Parathyroid adenoma (tissue), 2 donors: ENCODE measurements around the gene TIPIN.

Experiments
- H2AFZ ChIP-seq: fragments of 300-600 bp; sonication (generic); one replicate; pipeline ENCODE4 v1.7.0; 2017; ENCODE audit warnings: antibody characterized with exemption, mild to moderate bottlenecking
- H3K27ac ChIP-seq: fragments of 300-600 bp; sonication (generic); one replicate; pipeline ENCODE4 v1.7.0; 2017
- H3K27me3 ChIP-seq: fragments of 300-600 bp; sonication (generic); one replicate; pipeline ENCODE4 v1.7.0; 2017; ENCODE audit warnings: low read length; ENCODE audit not compliant: control insufficient read depth, insufficient read depth
- H3K36me3 ChIP-seq: fragments of 300-600 bp; sonication (generic); one replicate; pipeline ENCODE4 v1.7.0; 2017; ENCODE audit warnings: low read length; ENCODE audit not compliant: control insufficient read depth, insufficient read depth
- H3K4me1 ChIP-seq: fragments of 300-600 bp; sonication (generic); one replicate; pipeline ENCODE4 v1.7.0; 2017; ENCODE audit warnings: control low read depth
- H3K4me2 ChIP-seq: fragments of 300-600 bp; sonication (generic); one replicate; pipeline ENCODE4 v1.7.0; 2017; ENCODE audit warnings: low read length
- H3K4me3 ChIP-seq: fragments of 300-600 bp; sonication (generic); one replicate; pipeline ENCODE4 v1.7.0; 2017; ENCODE audit warnings: low read depth, low read length
- H3K79me2 ChIP-seq: fragments of 300-600 bp; sonication (generic); one replicate; pipeline ENCODE4 v1.7.0; 2017; ENCODE audit warnings: control low read depth
- H3K9ac ChIP-seq: fragments of 300-600 bp; sonication (generic); one replicate; pipeline ENCODE4 v1.7.0; 2017; ENCODE audit warnings: mild to moderate bottlenecking
- H3K9me3 ChIP-seq: fragments of 300-600 bp; sonication (generic); one replicate; pipeline ENCODE4 v1.7.0; 2017; ENCODE audit warnings: low read length; ENCODE audit not compliant: control insufficient read depth
- CTCF ChIP-seq: fragments of 300-600 bp; sonication (generic); IDR thresholded peaks from one replicate; pipeline ENCODE4 v1.7.0; 2017; ENCODE audit warnings: antibody characterized with exemption, mild to moderate bottlenecking
- donor health status: primary hyperparathyroidism.

TIPIN gene

GRCh38 chr15:66296186-66296585, 60.3 kb downstream of the TIPIN start:
- Histone ChIP-seq H3K27me3 (no peaks in the 10 kb centered on the region), H3K36me3 (no peaks in the 10 kb centered on the region), H3K79me2 (peaks cover 3% of the 10 kb centered on the region), H3K27ac (no peak overlapping the region), H3K9me3 (no peaks in the 10 kb centered on the region), H3K4me2 (no peak overlapping the region), H3K4me1 (peaks cover 5% of the 10 kb centered on the region), H3K9ac (no peak overlapping the region), H2AFZ (no peak overlapping the region), H3K4me3 (no peak overlapping the region)
- no peak for TF ChIP-seq CTCF

- TF ChIP-seq CTCF, result no peak
- H3K9ac ChIP-seq, result no peak overlapping the region
- peak overlapping the region; percentile 67 for H3K4me3 ChIP-seq
- H3K79me2 ChIP-seq, result peaks cover 3% of the 10 kb centered on the region
- no peaks in the 10 kb centered on the region for H3K27me3 ChIP-seq
- H3K9me3 ChIP-seq, result no peaks in the 10 kb centered on the region
- no peak overlapping the region for H2AFZ ChIP-seq
- peaks cover 5% of the 10 kb centered on the region for H3K4me1 ChIP-seq
- no peaks in the 10 kb centered on the region for H3K36me3 ChIP-seq
- H3K4me2 ChIP-seq, result peak overlapping the region; percentile 92
- peak overlapping the region; percentile 85 for H3K27ac ChIP-seq
Observed at GRCh38 chr15:66294932-66295235, 61.6 kb downstream of the TIPIN start.

GRCh38 chr15:66294157-66294931, 62.1 kb downstream of the TIPIN start:
- H3K27me3 ChIP-seq, result no peaks in the 10 kb centered on the region
- H3K27ac ChIP-seq, result peak overlapping the region; percentile 85
- peaks cover 5% of the 10 kb centered on the region for H3K4me1 ChIP-seq
- H3K36me3 ChIP-seq, result no peaks in the 10 kb centered on the region
- TF ChIP-seq CTCF, result no peak
- peak overlapping the region; percentile 67 for H3K9ac ChIP-seq
- H2AFZ ChIP-seq, result peak overlapping the region; percentile 83
- H3K9me3 ChIP-seq, result no peaks in the 10 kb centered on the region
- peaks cover 3% of the 10 kb centered on the region for H3K79me2 ChIP-seq
- peak overlapping the region; percentile 67 for H3K4me3 ChIP-seq
- H3K4me2 ChIP-seq, result peak overlapping the region; percentile 92

GRCh38 chr15:66293419-66294156, 62.9 kb downstream of the TIPIN start, which contains the start of gene DIS3L:
Gene DIS3L (plus strand): TSS chr15:66293568. CDS start chr15:66293597, 29 bp downstream.
- peaks cover 3% of the 10 kb centered on the region for H3K79me2 ChIP-seq
- H3K4me1 ChIP-seq, result peaks cover 5% of the 10 kb centered on the region
- peak within 1 kb of the TSS; percentile 85 for H3K27ac ChIP-seq
- H2AFZ ChIP-seq, result peak within 1 kb of the TSS; percentile 88
- no peaks in the 10 kb centered on the region for H3K9me3 ChIP-seq
- no peaks in the 10 kb centered on the region for H3K36me3 ChIP-seq
- H3K9ac ChIP-seq, result peak within 1 kb of the TSS; percentile 67
- no peaks in the 10 kb centered on the region for H3K27me3 ChIP-seq
- H3K4me2 ChIP-seq, result peak within 1 kb of the TSS; percentile 92
- no peak for TF ChIP-seq CTCF
- H3K4me3 ChIP-seq, result peak within 1 kb of the TSS; percentile 75
